ENCODE data around the gene DNAAF9.

DNAAF9 gene

DNA sequence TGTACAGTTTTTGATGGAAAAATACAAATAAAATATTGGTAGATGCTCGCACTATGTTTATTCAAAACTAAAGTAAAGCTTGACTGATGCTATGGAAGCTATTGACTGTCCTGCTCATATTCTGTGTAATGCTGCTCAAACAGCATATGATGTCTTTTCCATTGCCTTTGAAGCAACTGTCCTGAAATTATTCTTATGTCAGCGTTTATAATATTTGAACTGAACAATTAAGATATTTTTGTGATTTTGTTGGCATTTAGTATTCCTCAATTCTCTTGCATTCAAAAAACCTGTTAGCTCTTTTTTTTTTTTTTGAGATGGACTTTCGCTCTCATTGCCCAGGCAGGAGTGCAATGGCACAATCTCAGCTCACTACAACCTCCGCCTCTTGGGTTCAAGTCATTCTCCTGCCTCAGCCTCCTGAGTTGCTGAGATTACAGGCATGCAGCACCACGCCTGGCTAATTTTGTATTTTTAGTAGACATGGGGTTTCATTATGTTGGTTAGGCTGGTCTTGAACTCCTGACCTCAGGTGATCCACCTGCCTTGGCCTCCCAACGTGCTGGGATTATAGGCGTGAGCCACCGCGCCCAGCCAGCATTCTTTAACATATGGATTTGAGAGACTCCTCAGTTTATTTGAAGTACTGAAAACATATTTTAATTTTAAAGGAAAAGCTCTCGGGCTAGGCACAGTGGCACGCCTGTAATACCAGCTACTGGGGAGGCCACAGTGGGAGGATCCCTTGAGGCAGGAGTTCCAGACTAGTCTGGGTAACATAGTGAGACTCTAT is 5.3 kb upstream of the DNAAF9 start:
- no peak for TF ChIP-seq Cebpa-rat (IDR thresholded peaks at IDR 0.05)
- Histone ChIP-seq H3K9me3 (peaks cover 25% of the 10 kb centered on the region), H3K4me1 (0 out of 2 replicates have a peak, but pooled peaks cover 4% of the 10 kb centered on the region), H3K27ac (no peak overlapping the region), H3K9ac (no peak overlapping the region), H3K4me2 (no peak overlapping the region), H3K36me3 (no peaks in the 10 kb centered on the region), H3K4me3 (no peak overlapping the region), H3K27me3 (no peaks in the 10 kb centered on the region), H4K20me1 (no peaks in the 10 kb centered on the region)

DNA sequence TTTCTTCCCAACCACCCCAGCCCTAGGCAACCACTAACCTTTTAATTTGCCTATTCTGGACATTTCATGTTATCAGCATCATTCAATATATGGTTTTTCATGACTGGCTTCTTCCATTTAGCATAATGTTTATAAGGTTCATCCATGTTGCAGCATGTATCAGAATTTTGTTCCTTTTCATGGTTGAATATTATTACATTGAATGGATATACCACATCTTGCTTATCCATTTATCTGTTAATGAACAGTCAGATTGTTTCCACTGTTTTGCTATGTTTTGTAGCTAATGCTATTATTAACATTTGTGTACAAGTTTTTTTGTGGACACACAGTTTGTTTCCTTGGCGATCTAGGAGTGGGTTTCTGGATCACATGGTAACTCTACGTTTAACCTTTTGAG is 3.0 kb upstream of the DNAAF9 start:
- Histone ChIP-seq H3K9ac (no peak overlapping the region), H3K4me1 (peaks cover 17% of the 10 kb centered on the region), H3K27me3 (no peaks in the 10 kb centered on the region), H3K36me3 (no peaks in the 10 kb centered on the region), H3K9me3 (peaks cover 11% of the 10 kb centered on the region), H3K4me2 (no peak overlapping the region), H3K27ac (no peak overlapping the region), H4K20me1 (peaks cover 12% of the 10 kb centered on the region), H3K4me3 (no peak overlapping the region)
- no peak for TF ChIP-seq Cebpa-rat (IDR thresholded peaks at IDR 0.05)

DNA sequence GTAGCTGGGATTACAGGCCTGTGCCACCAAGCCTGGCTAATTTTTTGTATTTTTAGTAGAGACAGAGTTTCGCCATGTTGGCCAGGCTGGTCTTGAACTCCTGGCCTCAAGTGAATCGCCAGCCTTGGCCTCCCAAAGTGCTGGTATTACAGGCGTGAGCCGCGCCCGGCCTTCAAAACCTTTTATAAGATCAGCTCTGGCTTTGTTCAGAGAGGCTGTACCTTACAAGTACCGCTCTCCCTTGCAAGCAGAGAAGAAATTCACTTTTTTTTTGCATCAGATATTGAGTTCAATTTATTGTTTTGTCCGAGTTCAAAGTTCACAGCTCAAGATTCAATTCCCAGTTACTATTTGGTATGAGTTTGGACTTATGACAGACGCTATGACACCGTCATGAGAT is 1.9 kb upstream of the DNAAF9 start:
- peaks cover 22% of the 10 kb centered on the region for H3K4me1 ChIP-seq
- TF ChIP-seq Cebpa-rat (IDR thresholded peaks at IDR 0.05): no peak
- H4K20me1 ChIP-seq: peaks cover 22% of the 10 kb centered on the region
- H3K9me3 ChIP-seq: peaks cover 6% of the 10 kb centered on the region; the same call in 1 of the 2 replicates
- H3K4me3 ChIP-seq: no peak overlapping the region
- peak overlapping the region; percentile 89 for H3K4me2 ChIP-seq
- no peaks in the 10 kb centered on the region for H3K36me3 ChIP-seq
- no peak overlapping the region for H3K27ac ChIP-seq
- no peaks in the 10 kb centered on the region for H3K27me3 ChIP-seq
- no peak overlapping the region for H3K9ac ChIP-seq

DNA sequence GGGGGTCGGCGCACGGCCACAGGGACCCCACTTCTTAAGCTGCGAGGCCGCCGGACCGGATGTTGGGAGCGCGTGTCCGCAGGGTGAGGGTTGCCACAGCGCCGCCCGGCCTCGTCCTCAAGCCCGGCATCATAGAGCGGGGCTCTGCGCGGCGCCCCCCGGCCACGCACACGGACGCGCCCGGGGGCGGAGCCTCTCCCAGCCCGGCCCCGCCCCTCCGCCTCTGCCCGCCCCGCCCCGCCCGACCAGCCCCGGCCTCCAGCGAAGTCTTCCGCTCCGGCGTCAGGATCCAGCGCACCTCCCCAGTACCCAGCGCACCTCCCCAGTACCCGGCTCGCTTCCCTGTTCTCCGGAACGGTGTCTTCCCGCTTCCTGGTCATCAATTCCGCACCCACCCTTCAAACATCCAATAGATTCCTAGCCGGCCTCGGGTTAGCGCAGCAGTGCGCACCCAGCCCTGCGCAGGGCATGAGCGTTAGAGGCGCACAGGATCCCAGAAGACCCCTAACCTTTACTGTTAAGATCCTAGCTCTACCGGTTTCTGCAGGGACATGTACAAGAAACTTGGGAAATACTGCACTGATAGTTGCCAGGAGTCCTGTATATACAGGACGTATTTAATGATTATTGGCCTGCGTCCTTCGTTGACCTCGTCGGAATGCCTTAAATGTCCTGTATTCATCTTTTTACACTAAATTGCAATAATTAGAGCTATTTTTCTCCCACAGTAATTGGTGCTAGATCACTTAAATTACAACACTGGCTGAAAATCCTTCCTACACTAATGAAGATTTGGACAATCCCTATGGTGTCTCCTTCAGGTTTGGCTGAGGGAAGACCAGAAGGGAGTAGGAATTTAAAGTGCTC is 535 bp upstream of the DNAAF9 start:
- Histone ChIP-seq H3K9me3 (peaks cover 6% of the 10 kb centered on the region; the same call in 1 of the 2 replicates), H3K27ac (no peak overlapping the region), H3K36me3 (0 out of 2 replicates have a peak, but pooled peaks cover 3% of the 10 kb centered on the region), H3K4me3 (peak overlapping the region; percentile 93), H4K20me1 (peaks cover 36% of the 10 kb centered on the region), H3K4me1 (peaks cover 22% of the 10 kb centered on the region), H3K4me2 (peak overlapping the region; percentile 89), H3K9ac (peak overlapping the region; percentile 74), H3K27me3 (no peaks in the 10 kb centered on the region)
- no peak for TF ChIP-seq Cebpa-rat (IDR thresholded peaks at IDR 0.05)

DNA sequence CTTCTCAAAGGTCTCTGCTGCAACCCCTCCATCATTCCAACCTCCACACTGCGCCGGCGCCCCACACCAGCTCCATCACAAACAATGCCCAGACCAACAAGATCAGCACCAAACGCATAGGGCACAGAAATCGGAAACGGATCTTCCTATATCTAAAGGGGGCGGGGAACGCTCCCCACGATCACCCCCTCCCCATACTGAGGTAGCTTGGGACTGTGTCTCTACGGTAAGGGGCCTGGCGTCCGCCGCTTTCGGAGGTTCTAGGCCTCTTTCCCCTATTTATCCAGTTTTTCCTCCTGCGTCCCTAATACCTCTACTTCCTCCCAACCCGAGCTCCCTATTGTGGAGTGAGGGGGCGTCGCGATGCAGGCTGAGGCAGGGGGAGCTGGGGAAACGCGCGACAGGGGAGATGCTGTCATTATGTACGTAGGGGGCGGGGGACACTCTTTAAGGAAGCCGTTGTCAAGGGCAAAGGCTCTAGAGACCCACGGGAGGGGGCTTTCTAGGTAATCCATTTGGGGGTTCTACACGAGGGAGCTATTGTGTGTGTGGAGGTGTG is 909 bp downstream of the DNAAF9 start:
- 0 out of 2 replicates have a peak, but pooled peaks cover 4% of the 10 kb centered on the region for H3K36me3 ChIP-seq
- no peak for TF ChIP-seq Cebpa-rat (IDR thresholded peaks at IDR 0.05)
- peak overlapping the region; percentile 90 for H3K9ac ChIP-seq
- peak overlapping the region; percentile 95 for H3K4me2 ChIP-seq
- H3K27ac ChIP-seq: peak overlapping the region; percentile 88
- H4K20me1 ChIP-seq: peaks cover 51% of the 10 kb centered on the region
- peak overlapping the region; percentile 93 for H3K4me3 ChIP-seq
- peaks cover 6% of the 10 kb centered on the region; the same call in 1 of the 2 replicates for H3K9me3 ChIP-seq
- H3K4me1 ChIP-seq: peaks cover 22% of the 10 kb centered on the region
- no peaks in the 10 kb centered on the region for H3K27me3 ChIP-seq

DNA sequence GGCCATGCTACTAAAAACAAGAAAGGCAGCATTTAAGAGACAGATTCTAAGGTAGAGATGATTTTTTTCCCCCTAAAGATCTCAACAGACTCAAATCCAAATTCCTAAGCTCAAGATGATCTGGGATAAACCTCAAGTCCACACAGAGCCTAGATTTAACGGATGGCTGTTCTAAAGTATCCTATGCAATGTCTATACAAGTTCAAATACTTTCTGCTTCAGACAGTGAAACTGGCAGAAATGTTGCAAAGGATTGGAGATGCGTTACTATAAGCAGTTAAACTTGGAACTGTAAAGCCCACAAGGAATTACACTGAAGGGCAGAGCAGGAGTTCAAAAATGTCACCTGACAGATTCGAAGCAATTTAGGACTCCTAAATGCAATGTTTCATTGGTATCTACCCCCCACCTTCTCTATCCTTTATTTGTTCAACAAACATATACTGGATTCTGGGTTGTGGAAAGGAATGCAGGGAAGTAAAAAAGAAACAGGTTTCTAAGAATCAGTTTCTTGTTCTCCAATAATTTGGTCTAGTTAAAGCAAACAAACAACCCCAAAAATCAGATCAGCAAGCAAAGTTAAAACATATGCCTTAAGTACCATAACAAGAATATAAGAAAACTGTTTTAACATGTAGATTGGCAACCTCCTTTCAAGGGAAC is 1.6 kb downstream of the DNAAF9 start:
- 0 out of 2 replicates have a peak, but pooled peaks cover 4% of the 10 kb centered on the region for H3K36me3 ChIP-seq
- no peak for TF ChIP-seq Cebpa-rat (IDR thresholded peaks at IDR 0.05)
- H3K9me3 ChIP-seq: peaks cover 6% of the 10 kb centered on the region; the same call in 1 of the 2 replicates
- peak overlapping the region; percentile 95 for H3K4me2 ChIP-seq
- H4K20me1 ChIP-seq: peaks cover 58% of the 10 kb centered on the region
- peak overlapping the region; percentile 93 for H3K4me3 ChIP-seq
- peaks cover 22% of the 10 kb centered on the region for H3K4me1 ChIP-seq
- peak overlapping the region; percentile 90 for H3K9ac ChIP-seq
- no peak overlapping the region; the same call in 1 of the 2 replicates for H3K27ac ChIP-seq
- H3K27me3 ChIP-seq: no peaks in the 10 kb centered on the region

DNA sequence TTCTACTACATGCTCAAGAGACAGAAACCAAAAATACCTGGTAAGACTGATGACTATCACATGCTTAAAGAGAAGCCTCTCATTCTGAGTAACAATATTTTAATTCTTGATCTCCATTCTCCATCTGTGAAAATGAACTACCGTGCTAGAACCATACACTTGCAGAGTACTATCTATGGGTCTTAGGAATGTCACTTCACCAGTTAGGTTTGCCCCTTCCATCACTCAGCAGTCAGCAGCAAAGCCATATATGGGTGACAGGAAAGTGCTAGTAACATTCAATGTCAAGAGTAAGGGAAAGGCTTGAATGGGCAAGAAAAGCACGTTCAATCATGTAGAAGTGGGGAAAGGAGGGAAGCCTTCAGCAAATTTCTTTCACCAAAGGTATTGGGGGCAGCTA is 2.3 kb downstream of the DNAAF9 start:
- Histone ChIP-seq H3K27ac (no peak overlapping the region), H3K9ac (no peak overlapping the region), H3K4me1 (peaks cover 22% of the 10 kb centered on the region), H3K4me2 (peak overlapping the region; percentile 95), H3K27me3 (no peaks in the 10 kb centered on the region), H3K9me3 (no peaks in the 10 kb centered on the region), H4K20me1 (peaks cover 65% of the 10 kb centered on the region), H3K4me3 (no peak overlapping the region), H3K36me3 (0 out of 2 replicates have a peak, but pooled peaks cover 4% of the 10 kb centered on the region)
- no peak for TF ChIP-seq Cebpa-rat (IDR thresholded peaks at IDR 0.05)

DNA sequence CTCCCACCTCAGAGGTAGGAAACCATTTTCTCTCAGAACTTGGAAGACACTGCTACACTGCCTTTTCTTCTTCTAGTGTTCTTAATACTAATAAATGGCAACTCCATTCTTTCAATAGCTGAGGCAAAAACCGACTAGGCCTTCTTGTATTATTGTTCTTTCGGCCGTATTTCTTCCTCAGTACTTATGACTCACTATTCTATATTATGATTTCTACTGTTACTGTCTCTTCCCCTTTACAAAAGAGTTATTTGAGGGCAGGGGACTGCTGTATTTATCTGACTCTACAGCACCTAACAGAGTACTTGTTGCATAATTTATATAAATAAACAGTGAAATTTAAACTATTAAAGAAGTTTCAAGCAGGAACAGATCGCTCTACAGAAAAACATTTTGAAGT is 3.1 kb downstream of the DNAAF9 start:
- H3K27ac ChIP-seq: no peak overlapping the region
- H3K4me1 ChIP-seq: peaks cover 22% of the 10 kb centered on the region
- no peak for TF ChIP-seq Cebpa-rat (IDR thresholded peaks at IDR 0.05)
- peaks cover 9% of the 10 kb centered on the region; the same call in 1 of the 2 replicates for H3K36me3 ChIP-seq
- no peak overlapping the region for H3K9ac ChIP-seq
- H3K4me2 ChIP-seq: no peak overlapping the region
- peaks cover 72% of the 10 kb centered on the region for H4K20me1 ChIP-seq
- no peak overlapping the region for H3K4me3 ChIP-seq
- no peaks in the 10 kb centered on the region for H3K9me3 ChIP-seq
- no peaks in the 10 kb centered on the region; the same call in 1 of the 2 replicates for H3K27me3 ChIP-seq

DNA sequence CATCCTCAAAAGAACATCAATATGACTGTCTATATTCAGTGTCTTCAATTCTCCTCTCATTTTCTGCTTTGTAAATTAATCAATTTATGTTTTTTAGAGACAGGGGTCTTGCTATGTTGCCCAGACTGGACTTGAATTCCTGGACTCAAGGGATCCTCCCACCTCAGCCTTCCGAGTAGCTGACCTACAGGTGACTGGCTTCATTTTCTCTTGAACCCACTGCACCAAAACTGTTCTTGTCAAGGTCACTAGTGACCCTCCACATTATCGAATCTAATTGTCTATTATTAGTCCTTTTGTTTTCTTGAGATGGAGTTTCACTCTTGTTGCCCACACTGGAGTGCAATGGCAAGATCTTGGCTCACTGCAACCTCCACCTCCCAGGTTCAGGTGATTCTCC is 3.7 kb downstream of the DNAAF9 start:
- H3K36me3 ChIP-seq: peaks cover 12% of the 10 kb centered on the region; the same call in 1 of the 2 replicates
- no peak overlapping the region for H3K4me3 ChIP-seq
- TF ChIP-seq Cebpa-rat (IDR thresholded peaks at IDR 0.05): no peak
- no peak overlapping the region for H3K4me2 ChIP-seq
- peaks cover 79% of the 10 kb centered on the region for H4K20me1 ChIP-seq
- H3K27ac ChIP-seq: no peak overlapping the region
- no peaks in the 10 kb centered on the region; the same call in 1 of the 2 replicates for H3K27me3 ChIP-seq
- H3K4me1 ChIP-seq: peaks cover 22% of the 10 kb centered on the region
- no peaks in the 10 kb centered on the region for H3K9me3 ChIP-seq
- no peak overlapping the region for H3K9ac ChIP-seq

Data from BLaER1 (cell line).